Fibroblast of villous mesenchyme (primary cell): ENCODE data around the gene HCLS1. TPM values are rescaled to one million over a fixed set of nuclear protein-coding genes. Genes with fewer than 3 reads are reported as not detected.
A peak's percentile ranks its signal among the peaks of the same experiment; 100 is the strongest.

Experiments
- DNase-seq: peaks from one replicate; pipeline ENCODE4 v3.0.0-alpha.2; 2010; ENCODE audit warnings: low read depth
- H3K4me3 ChIP-seq: 2 replicates; pipeline ENCODE4 v1.5.1; 2011; ENCODE audit warnings: low read depth, mild to moderate bottlenecking, low read length
- CTCF ChIP-seq: IDR thresholded peaks from 2 replicates; pipeline ENCODE4 v1.5.1; 2012; ENCODE audit warnings: low read depth, mild to moderate bottlenecking, low read length; ENCODE audit not compliant: insufficient read depth
- total RNA-seq: library from RNA; depleted of rRNA; stranded (reverse); fragments of >200 nt; gene quantifications from 2 replicates; pipeline ENCODE4 v1.2.3, GENCODE V29; 2012

The HCLS1 gene
- 0.86 and 4.8 TPM in 2 replicates for total RNA-seq

- TF ChIP-seq CTCF = no peak
- H3K4me3 ChIP-seq = peak within 1 kb of the TSS; percentile 44
- DNase-seq = peak; percentile 55
Observed at GRCh38 chr3:121660356-121661171, at the start of gene HCLS1. Gene HCLS1 (minus strand): TSS chr3:121660903. CDS start chr3:121658347, 2,556 bp downstream.

- no peak overlapping the region for H3K4me3 ChIP-seq
- no peak for TF ChIP-seq CTCF
- no peak for DNase-seq
Observed at GRCh38 chr3:121710347-121710746, 49.6 kb upstream of the HCLS1 start.

GRCh38 chr3:121707531-121708273 lies 47.0 kb upstream of the HCLS1 start:
- no peak for DNase-seq

GRCh38 chr3:121705541-121705940 lies 44.8 kb upstream of the HCLS1 start:
- DNase-seq = no peak
- H3K4me3 ChIP-seq = no peak overlapping the region
- TF ChIP-seq CTCF = no peak

More at GRCh38 chr3:121707531-121708273, 47.0 kb upstream of the HCLS1 start:
- H3K4me3 ChIP-seq = no peak overlapping the region
- TF ChIP-seq CTCF = no peak

- TF ChIP-seq CTCF = no peak
- H3K4me3 ChIP-seq = no peak overlapping the region
- DNase-seq = no peak
Observed at GRCh38 chr3:121703973-121704372, 43.3 kb upstream of the HCLS1 start.

- no peak for TF ChIP-seq CTCF
Observed at GRCh38 chr3:121698901-121699300, 38.2 kb upstream of the HCLS1 start.

More at GRCh38 chr3:121698901-121699300, 38.2 kb upstream of the HCLS1 start:
- no peak overlapping the region for H3K4me3 ChIP-seq
- no peak for DNase-seq
